Dendritic cell treated with granulocyte-macrophage colony-stimulating factor and Interleukin-4, amounts not matched to agents 40 ng/mL and 50 ng/mL, for 4 days (primary cell): ENCODE results near the gene MAP3K2.

Experiments used
- H3K27ac Mint-ChIP-seq: one replicate; pipeline ENCODE4 v1.8.0; 2022; ENCODE audit warnings: mild to moderate bottlenecking, mixed read lengths
- H3K27me3 Mint-ChIP-seq: one replicate; pipeline ENCODE4 v1.8.0; 2022; ENCODE audit warnings: mild to moderate bottlenecking, mixed read lengths
- H3K36me3 Mint-ChIP-seq: one replicate; pipeline ENCODE4 v1.8.0; 2022; ENCODE audit warnings: low read depth, mixed read lengths
- H3K4me1 Mint-ChIP-seq: one replicate; pipeline ENCODE4 v1.8.0; 2022; ENCODE audit warnings: low read depth, mixed read lengths
- H3K4me3 Mint-ChIP-seq: one replicate; pipeline ENCODE4 v1.8.0; 2022; ENCODE audit warnings: mild to moderate bottlenecking, moderate library complexity, mixed read lengths
- H3K9me3 Mint-ChIP-seq: one replicate; pipeline ENCODE4 v1.8.0; 2022; ENCODE audit warnings: mixed read lengths
- intact Hi-C: fragments of 100-400 bp; cut with micrococcal nuclease; formaldehyde crosslinking; loops from one replicate; pipeline ENCODE4 v1.15.0; 2022

The MAP3K2 gene

DNA sequence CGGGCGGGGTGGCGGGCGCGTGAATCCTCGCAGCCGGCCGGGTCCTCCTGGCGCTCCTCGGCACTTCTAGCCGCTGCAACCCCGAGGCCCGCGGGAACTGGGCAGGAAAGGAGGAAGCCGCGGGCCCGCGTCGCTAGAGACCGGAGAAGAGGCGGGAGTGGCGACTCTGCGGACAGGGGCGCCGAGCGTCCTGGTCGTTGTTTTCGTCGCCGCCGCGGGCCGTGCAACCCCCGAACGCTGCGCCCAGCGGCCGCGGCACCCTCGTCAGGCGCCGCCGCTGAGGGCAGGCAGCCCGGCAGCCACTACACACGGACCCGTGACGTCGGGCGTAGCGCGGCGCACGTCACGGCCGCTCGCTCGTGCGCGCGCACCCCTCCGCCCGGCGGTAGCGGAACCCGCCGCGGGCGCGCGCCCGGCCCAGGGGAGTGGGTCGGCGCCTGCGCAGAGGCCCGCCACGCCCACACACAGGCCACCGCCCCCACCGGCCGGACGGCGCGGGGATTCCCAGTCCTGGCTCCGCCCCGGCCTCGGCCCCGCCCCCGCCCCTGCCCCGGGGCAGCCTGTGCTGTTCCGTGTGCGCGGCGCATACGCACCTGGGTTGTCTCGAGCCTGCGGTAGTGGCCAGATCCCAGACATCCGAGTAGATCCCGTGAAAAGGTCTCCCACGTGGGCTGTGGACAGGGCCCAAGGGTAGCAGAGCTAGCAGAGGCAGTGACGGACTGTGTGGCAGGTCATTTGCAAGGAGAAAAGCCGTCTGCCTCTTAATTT lies at the start of gene MAP3K2:
Gene MAP3K2 (minus strand): TSS at position 321 of the 768 bp plus-strand sequence. CDS start 44,846 bp downstream, outside the sequence.
- Mint-ChIP-seq H3K4me1 (peaks cover 72% of the 10 kb centered on the region), H3K36me3 (peaks cover 29% of the 10 kb centered on the region), H3K4me3 (peak within 1 kb of the TSS; percentile 82), H3K27me3 (no peaks in the 10 kb centered on the region), H3K27ac (peak within 1 kb of the TSS; percentile 97), H3K9me3 (no peaks in the 10 kb centered on the region)
- intact Hi-C loops = loop anchor here (1.0 to 2.0 kb wide), 2 partner anchors 23 to 35 kb away; no protein-coding TSS in a partner anchor

DNA sequence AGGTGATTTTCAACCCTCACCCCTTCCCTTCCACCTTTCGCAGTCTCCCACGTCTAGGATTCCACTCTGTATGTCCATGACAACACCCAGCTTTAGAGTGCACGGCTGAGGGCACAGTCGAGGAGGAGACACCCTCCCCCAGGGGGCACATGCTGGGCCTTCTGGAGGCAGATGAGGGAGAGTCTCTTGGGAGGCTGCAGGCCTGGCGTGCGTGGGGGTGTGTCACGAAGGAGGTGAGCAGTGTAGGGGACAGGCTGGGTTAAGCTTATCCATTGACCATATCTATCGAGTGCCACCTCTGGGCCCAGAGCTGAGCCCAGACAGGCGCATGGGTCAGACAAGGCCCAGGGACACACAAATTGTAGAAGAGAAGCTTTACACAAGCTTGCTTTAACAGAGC lies 49.3 kb upstream of the MAP3K2 start:
- intact Hi-C loops = no loop called here

DNA sequence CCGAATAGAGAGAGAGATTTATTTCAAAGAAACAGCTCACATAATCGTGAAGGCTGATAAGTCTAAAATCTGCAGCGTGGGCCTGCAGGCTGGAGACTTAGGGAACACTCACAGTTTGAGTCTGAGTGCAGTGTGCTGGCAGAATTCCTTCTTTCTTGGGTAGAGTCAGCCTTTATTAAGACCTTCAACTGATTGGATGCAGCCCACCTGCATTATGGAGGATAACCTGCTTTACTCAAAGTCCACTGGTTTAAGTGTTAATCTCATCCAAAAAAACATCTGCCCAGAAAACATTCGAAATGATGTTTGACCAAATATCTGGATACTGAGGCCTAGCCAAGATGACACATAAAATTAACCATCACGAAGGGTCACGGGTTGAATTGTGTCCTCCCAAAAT lies 46.7 kb upstream of the MAP3K2 start:
- H3K4me3 Mint-ChIP-seq = no peak overlapping the region
- H3K27me3 Mint-ChIP-seq = no peaks in the 10 kb centered on the region
- intact Hi-C loops = no loop called here
- H3K4me1 Mint-ChIP-seq = no peaks in the 10 kb centered on the region
- H3K36me3 Mint-ChIP-seq = no peaks in the 10 kb centered on the region
- no peaks in the 10 kb centered on the region for H3K9me3 Mint-ChIP-seq
- no peak overlapping the region for H3K27ac Mint-ChIP-seq

More for the DNA sequence above, 49.3 kb upstream of the MAP3K2 start:
- H3K27ac Mint-ChIP-seq = no peak overlapping the region
- no peaks in the 10 kb centered on the region for H3K36me3 Mint-ChIP-seq
- H3K4me1 Mint-ChIP-seq = no peaks in the 10 kb centered on the region
- peaks cover 10% of the 10 kb centered on the region for H3K9me3 Mint-ChIP-seq
- H3K4me3 Mint-ChIP-seq = no peak overlapping the region
- H3K27me3 Mint-ChIP-seq = no peaks in the 10 kb centered on the region

DNA sequence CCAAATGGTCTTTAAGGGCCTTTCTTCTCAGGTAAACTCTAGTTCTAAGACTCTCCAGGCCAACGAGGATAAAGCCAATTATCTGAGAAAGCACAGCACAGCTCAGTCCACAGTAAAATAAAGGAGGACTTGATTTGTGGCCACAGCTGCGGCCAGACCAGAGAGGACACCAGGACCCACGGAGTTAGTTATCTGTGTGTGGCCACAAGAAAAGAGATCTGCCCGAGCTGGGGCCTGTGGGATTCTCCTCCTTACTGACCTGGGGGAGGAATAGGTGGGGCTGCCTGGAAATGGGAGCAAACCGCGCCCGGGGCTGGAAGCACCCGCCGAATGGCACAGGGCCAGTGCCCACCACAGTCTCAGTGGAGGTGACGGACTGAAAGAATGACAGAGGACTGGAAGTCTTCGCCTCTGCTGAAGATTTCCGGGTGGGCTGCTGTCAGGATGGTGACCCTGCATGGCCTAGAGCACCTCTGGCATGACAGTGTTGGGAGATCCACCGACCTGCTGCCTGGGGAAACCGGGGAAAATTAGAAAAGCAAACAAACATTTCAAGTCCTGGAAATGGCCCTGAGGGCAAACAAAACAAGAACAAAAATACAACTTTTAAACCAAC lies 43.7 kb upstream of the MAP3K2 start:
- Mint-ChIP-seq H3K4me3 (no peak overlapping the region), H3K27me3 (no peaks in the 10 kb centered on the region), H3K27ac (no peak overlapping the region), H3K36me3 (no peaks in the 10 kb centered on the region), H3K9me3 (no peaks in the 10 kb centered on the region), H3K4me1 (no peaks in the 10 kb centered on the region)
- intact Hi-C loops = no loop called here

- no peaks in the 10 kb centered on the region for H3K4me1 Mint-ChIP-seq
- H3K9me3 Mint-ChIP-seq = no peaks in the 10 kb centered on the region
- H3K27me3 Mint-ChIP-seq = peaks cover 2% of the 10 kb centered on the region
- no peak overlapping the region for H3K4me3 Mint-ChIP-seq
- H3K36me3 Mint-ChIP-seq = no peaks in the 10 kb centered on the region
- H3K27ac Mint-ChIP-seq = no peak overlapping the region
- intact Hi-C loops = no loop called here
Observed at GRCh38 chr2:127429844-127430425, 42.2 kb upstream of the MAP3K2 start.

GRCh38 chr2:127429291-127429690 lies 41.5 kb upstream of the MAP3K2 start:
- H3K36me3 Mint-ChIP-seq = no peaks in the 10 kb centered on the region
- no peaks in the 10 kb centered on the region for H3K9me3 Mint-ChIP-seq
- intact Hi-C loops = no loop called here
- H3K4me1 Mint-ChIP-seq = no peaks in the 10 kb centered on the region
- H3K27ac Mint-ChIP-seq = no peak overlapping the region
- H3K27me3 Mint-ChIP-seq = peaks cover 2% of the 10 kb centered on the region
- H3K4me3 Mint-ChIP-seq = no peak overlapping the region

DNA sequence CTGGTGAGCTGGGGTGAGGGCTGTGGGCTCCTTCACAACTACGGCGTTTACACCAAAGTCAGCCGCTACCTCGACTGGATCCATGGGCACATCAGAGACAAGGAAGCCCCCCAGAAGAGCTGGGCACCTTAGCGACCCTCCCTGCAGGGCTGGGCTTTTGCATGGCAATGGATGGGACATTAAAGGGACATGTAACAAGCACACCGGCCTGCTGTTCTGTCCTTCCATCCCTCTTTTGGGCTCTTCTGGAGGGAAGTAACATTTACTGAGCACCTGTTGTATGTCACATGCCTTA lies 41.0 kb upstream of the MAP3K2 start:
- Mint-ChIP-seq H3K9me3 (no peaks in the 10 kb centered on the region), H3K4me1 (peaks cover 5% of the 10 kb centered on the region), H3K27me3 (peaks cover 8% of the 10 kb centered on the region), H3K27ac (no peak overlapping the region), H3K36me3 (no peaks in the 10 kb centered on the region), H3K4me3 (no peak overlapping the region)
- intact Hi-C loops = no loop called here

DNA sequence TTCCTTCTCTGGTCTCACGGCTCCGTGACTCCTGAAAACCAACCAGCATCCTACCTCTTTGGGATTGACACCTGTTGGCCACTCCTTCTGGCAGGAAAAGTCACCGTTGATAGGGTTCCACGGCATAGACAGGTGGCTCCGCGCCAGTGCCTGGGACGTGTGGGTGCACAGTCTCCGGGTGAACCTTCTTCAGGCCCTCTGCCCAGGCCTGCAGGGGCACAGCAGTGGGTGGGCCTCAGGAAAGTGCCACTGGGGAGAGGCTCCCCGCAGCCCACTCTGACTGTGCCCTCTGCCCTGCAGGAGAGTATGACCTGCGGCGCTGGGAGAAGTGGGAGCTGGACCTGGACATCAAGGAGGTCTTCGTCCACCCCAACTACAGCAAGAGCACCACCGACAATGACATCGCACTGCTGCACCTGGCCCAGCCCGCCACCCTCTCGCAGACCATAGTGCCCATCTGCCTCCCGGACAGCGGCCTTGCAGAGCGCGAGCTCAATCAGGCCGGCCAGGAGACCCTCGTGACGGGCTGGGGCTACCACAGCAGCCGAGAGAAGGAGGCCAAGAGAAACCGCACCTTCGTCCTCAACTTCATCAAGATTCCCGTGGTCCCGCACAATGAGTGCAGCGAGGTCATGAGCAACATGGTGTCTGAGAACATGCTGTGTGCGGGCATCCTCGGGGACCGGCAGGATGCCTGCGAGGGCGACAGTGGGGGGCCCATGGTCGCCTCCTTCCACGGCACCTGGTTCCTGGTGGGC lies 40.5 kb upstream of the MAP3K2 start:
- H3K9me3 Mint-ChIP-seq = no peaks in the 10 kb centered on the region
- H3K4me1 Mint-ChIP-seq = peaks cover 10% of the 10 kb centered on the region
- H3K27me3 Mint-ChIP-seq = peaks cover 12% of the 10 kb centered on the region
- H3K4me3 Mint-ChIP-seq = no peak overlapping the region
- intact Hi-C loops = no loop called here
- no peak overlapping the region for H3K27ac Mint-ChIP-seq
- no peaks in the 10 kb centered on the region for H3K36me3 Mint-ChIP-seq

- H3K36me3 Mint-ChIP-seq = no peaks in the 10 kb centered on the region
- intact Hi-C loops = no loop called here
- H3K4me3 Mint-ChIP-seq = no peak overlapping the region
- H3K4me1 Mint-ChIP-seq = peaks cover 17% of the 10 kb centered on the region
- H3K9me3 Mint-ChIP-seq = no peaks in the 10 kb centered on the region
- no peak overlapping the region for H3K27ac Mint-ChIP-seq
- peaks cover 16% of the 10 kb centered on the region for H3K27me3 Mint-ChIP-seq
Observed at GRCh38 chr2:127427376-127428056, 39.7 kb upstream of the MAP3K2 start.

- Mint-ChIP-seq H3K27ac (no peak overlapping the region), H3K4me3 (no peak overlapping the region)
Observed at GRCh38 chr2:127426501-127427354, 39.0 kb upstream of the MAP3K2 start.

DNA sequence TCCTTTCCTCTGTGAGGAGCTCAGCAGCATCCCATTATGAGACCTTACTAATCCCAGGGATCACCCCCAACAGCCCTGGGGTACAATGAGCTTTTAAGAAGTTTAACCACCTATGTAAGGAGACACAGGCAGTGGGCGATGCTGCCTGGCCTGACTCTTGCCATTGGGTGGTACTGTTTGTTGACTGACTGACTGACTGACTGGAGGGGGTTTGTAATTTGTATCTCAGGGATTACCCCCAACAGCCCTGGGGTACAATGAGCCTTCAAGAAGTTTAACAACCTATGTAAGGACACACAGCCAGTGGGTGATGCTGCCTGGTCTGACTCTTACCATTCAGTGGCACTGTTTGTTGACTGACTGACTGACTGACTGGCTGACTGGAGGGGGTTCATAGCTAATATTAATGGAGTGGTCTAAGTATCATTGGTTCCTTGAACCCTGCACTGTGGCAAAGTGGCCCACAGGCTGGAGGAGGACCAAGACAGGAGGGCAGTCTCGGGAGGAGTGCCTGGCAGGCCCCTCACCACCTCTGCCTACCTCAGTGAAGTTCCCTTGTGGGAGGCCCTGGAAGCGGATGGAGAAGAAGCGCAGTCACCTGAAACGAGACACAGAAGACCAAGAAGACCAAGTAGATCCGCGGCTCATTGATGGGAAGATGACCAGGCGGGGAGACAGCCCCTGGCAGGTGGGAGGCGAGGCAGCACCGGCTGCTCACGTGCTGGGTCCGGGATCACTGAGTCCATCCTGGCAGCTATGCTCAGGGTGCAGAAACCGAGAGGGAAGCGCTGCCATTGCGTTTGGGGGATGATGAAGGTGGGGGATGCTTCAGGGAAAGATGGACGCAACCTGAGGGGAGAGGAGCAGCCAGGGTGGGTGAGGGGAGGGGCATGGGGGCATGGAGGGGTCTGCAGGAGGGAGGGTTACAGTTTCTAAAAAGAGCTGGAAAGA lies 38.0 kb upstream of the MAP3K2 start:
- intact Hi-C loops = no loop called here
- no peak overlapping the region for H3K4me3 Mint-ChIP-seq

More at GRCh38 chr2:127426501-127427354, 39.0 kb upstream of the MAP3K2 start:
- Mint-ChIP-seq H3K4me1 (peaks cover 25% of the 10 kb centered on the region), H3K27me3 (peaks cover 24% of the 10 kb centered on the region), H3K9me3 (no peaks in the 10 kb centered on the region), H3K36me3 (no peaks in the 10 kb centered on the region)
- intact Hi-C loops = no loop called here

More for the DNA sequence above, 38.0 kb upstream of the MAP3K2 start:
- H3K27me3 Mint-ChIP-seq = peaks cover 32% of the 10 kb centered on the region
- peaks cover 32% of the 10 kb centered on the region for H3K4me1 Mint-ChIP-seq
- no peaks in the 10 kb centered on the region for H3K36me3 Mint-ChIP-seq
- H3K27ac Mint-ChIP-seq = no peak overlapping the region
- H3K9me3 Mint-ChIP-seq = no peaks in the 10 kb centered on the region
